Urinary bladder (tissue), 4 donors: Measurements from ENCODE around the gene GTSF1L. TPM values are rescaled to one million over a fixed set of nuclear protein-coding genes. Genes with fewer than 3 reads are reported as not detected.

Experiments used
- DNase-seq: peaks from one replicate; pipeline ENCODE4 v3.0.0-alpha.2; 2015; ENCODE audit errors: extremely low spot score
- H3K27ac ChIP-seq: one replicate; pipeline ENCODE4 v1.5.1; 2013; ENCODE audit warnings: low read depth, mild to moderate bottlenecking, moderate library complexity
- H3K36me3 ChIP-seq: one replicate; pipeline ENCODE4 v1.6.1; 2013; ENCODE audit warnings: mild to moderate bottlenecking, moderate library complexity; ENCODE audit not compliant: insufficient read depth
- H3K4me1 ChIP-seq: one replicate; pipeline ENCODE4 v1.6.1; 2013; ENCODE audit warnings: mild to moderate bottlenecking, moderate library complexity; ENCODE audit not compliant: insufficient read depth
- H3K4me3 ChIP-seq: one replicate; pipeline ENCODE4 v1.5.1; 2013; ENCODE audit warnings: low read depth, low read length
- WGBS: extraction: QIAGEN DNeasy Blood & Tissue Kit; methylation state at CpG from one replicate; pipeline ENCODE4 v1.1.7; 2013; 5-methylcytosine and 5-hydroxymethylcytosine counted together
- polyA plus RNA-seq: library from polyadenylated mRNA; stranded (reverse); fragments of 200-250 nt; gene quantifications from one replicate; pipeline ENCODE4 v1.2.3, GENCODE V29; 2013
- total RNA-seq: library from RNA; depleted of rRNA; stranded (reverse); fragments of >200 nt; gene quantifications from one replicate; pipeline ENCODE4 v1.2.3, GENCODE V29; 2014
- donor health status: healthy with polysubstance abuse.
- donor health status: healthy.

GTSF1L gene
- total and polyA plus RNA-seq, 2 donors, result not detected

GRCh38 chr20:43752561-43753301, 25.9 kb upstream of the GTSF1L start:
- H3K4me3 ChIP-seq, result no peak overlapping the region
- DNase-seq, result no peak
- WGBS, result 80% methylated on average over 13 of the region's 13 CpGs
- H3K36me3 ChIP-seq, result no peaks in the 10 kb centered on the region
- no peak overlapping the region for H3K27ac ChIP-seq
- no peaks in the 10 kb centered on the region for H3K4me1 ChIP-seq

GRCh38 chr20:43752051-43752360, 25.2 kb upstream of the GTSF1L start:
- 84% methylated on average over 4 of the region's 4 CpGs for WGBS
- DNase-seq, result no peak
- Histone ChIP-seq H3K27ac (no peak overlapping the region), H3K4me1 (no peaks in the 10 kb centered on the region), H3K36me3 (no peaks in the 10 kb centered on the region), H3K4me3 (no peak overlapping the region)

GRCh38 chr20:43751167-43752050, 24.6 kb upstream of the GTSF1L start:
- no peak overlapping the region for H3K4me3 ChIP-seq
- DNase-seq, result no peak
- no peaks in the 10 kb centered on the region for H3K36me3 ChIP-seq
- H3K4me1 ChIP-seq, result no peaks in the 10 kb centered on the region
- no peak overlapping the region for H3K27ac ChIP-seq
- 83% methylated on average over 11 of the region's 11 CpGs for WGBS

DNA sequence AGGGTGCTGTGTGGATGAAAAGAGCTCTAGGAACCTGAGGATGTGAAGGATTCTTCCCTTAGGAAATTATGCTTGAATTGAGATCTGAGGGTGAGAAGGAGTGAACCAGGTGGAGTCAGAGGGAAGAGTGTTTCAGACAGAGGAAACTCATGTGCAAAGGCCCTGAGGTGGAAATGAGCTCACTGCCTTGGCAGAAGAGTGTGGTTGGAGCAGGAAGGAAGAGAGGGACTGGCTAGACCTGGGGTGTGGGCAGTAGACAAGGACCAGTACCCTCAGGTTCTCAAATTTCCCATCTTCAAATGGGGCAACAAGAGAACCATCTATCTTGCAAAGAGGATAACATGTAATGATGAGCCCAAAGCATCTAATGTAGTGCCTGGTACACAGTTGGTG, 24.0 kb upstream of the GTSF1L start:
- Histone ChIP-seq H3K4me1 (no peaks in the 10 kb centered on the region), H3K36me3 (no peaks in the 10 kb centered on the region), H3K4me3 (no peak overlapping the region), H3K27ac (no peak overlapping the region)
- no peak for DNase-seq

DNA sequence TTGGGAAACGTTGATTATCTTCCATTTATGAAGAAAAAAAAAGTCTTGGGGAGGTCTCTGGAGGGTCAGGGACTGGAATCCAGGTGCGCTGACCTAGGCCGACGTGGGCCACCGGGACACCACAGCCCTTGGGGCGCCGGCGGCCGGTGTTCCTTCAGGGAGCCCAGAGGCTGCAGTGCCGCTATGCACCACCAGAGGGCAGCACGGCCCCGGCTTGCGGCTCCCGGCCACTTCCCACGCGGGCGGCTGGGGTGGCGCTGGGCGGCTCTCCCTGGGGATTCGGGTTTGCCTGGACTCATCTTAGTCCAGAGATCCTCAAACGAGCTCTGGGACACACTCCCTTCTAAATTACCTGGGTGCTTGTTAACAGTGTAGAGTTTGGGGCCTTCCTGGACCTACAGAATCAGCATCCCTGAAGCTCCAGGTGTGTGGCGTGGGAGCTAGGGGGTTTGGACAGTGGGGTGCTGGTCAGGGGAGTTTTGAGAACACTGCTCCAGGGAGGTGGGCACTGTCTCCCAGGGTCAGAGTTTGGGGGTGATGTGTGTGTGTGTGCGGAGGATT, 23.0 kb upstream of the GTSF1L start:
- 10% methylated on average over 23 of the region's 23 CpGs for WGBS
- no peak for DNase-seq
- H3K4me3 ChIP-seq, result no peak overlapping the region
- H3K27ac ChIP-seq, result no peak overlapping the region
- no peaks in the 10 kb centered on the region for H3K4me1 ChIP-seq
- no peaks in the 10 kb centered on the region for H3K36me3 ChIP-seq

GRCh38 chr20:43748274-43748673, 21.5 kb upstream of the GTSF1L start:
- Histone ChIP-seq H3K4me3 (no peak overlapping the region), H3K36me3 (no peaks in the 10 kb centered on the region), H3K4me1 (no peaks in the 10 kb centered on the region), H3K27ac (no peak overlapping the region)
- no peak for DNase-seq
- 94% methylated on average over 1 of the region's 1 CpG for WGBS

DNA sequence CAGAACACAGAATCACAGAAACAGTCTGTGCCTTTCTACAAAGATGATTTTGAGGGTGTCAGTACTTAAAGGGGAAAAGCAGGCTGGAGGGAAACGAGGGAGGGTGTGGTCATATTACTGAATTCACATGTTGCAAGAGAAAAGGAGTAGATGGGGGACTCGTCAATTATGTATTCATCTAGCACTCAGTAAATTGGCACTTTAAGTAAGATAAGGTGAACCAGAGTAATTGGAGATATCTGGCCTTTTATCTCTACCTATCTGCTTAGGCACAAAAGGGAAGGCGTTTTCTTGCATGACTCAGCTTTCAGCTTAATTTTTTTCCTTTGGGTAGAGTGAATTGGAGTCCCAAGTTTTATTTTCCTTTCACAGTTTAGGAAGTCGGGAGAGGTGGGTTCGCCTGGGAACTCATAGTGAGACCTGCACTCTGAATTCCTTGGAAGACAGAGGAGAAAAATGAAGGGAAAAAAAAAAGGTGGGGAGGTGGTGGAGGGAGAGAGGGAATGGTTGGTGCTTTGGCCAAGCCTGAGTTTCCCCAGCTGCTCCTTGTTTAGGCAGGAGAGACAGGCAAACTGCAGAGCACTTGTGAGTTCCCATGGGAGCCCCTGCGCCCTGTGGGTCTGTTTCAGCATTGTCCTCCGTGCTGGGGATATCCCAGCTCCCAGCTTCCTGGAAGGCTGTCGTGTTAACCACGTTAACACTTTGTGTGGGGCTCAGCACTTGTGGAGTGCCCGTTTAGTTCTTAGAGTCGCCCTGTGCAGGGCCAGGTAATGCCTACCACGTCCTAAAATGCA, 19.7 kb upstream of the GTSF1L start:
- H3K27ac ChIP-seq, result no peak overlapping the region
- H3K36me3 ChIP-seq, result no peaks in the 10 kb centered on the region
- no peaks in the 10 kb centered on the region for H3K4me1 ChIP-seq
- 54% methylated on average over 12 of the region's 12 CpGs for WGBS
- H3K4me3 ChIP-seq, result no peak overlapping the region
- no peak for DNase-seq

GRCh38 chr20:43744966-43745730, 18.3 kb upstream of the GTSF1L start:
- WGBS, result 42% methylated on average over 12 of the region's 12 CpGs
- no peak overlapping the region for H3K27ac ChIP-seq
- no peak overlapping the region for H3K4me3 ChIP-seq
- H3K4me1 ChIP-seq, result no peaks in the 10 kb centered on the region
- no peak for DNase-seq
- H3K36me3 ChIP-seq, result no peaks in the 10 kb centered on the region

DNA sequence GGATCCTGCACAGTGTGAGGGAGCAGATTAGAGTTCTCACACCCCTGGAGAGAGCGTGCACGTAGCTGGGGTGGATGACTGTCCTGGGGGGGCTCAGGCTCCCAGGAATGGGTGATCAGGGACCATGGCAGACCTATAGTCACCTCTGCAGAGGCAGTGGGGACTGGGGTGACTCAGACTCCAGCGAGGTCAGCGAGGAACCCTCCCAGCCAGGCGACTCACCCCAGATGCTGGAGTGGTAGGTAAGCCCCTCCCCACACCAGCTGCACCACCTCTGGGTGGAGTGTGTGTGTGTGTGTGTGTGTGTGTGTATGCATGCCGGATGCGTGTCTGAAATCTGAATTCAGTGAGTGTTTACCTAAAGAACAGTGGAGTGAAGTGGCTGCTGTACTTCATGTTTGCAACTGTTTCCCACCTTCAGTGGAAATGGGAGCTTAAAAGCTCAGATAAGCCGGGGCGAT, 17.4 kb upstream of the GTSF1L start:
- Histone ChIP-seq H3K36me3 (no peaks in the 10 kb centered on the region), H3K4me3 (no peak overlapping the region), H3K27ac (no peak overlapping the region), H3K4me1 (no peaks in the 10 kb centered on the region)
- WGBS, result 59% methylated on average over 9 of the region's 9 CpGs
- no peak for DNase-seq

DNA sequence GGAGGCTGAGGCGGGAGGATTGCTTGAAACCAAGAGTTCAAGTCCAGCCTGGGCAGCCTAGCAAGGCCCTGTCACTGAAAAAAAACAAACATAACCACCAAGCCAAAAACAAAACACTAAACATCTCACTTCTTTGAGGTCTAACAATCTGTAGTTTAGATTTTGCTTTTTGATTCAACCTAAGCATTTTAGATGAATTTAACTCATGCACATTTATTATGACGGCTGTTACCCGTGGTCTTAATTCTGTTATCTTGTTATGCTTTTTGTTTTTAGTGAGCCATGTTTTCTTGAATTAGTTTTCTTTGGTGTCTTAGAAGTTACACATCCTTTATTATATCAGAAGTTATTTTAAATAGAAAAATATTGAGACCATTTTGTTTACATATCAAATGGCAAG, 13.8 kb upstream of the GTSF1L start:
- Histone ChIP-seq H3K4me1 (no peaks in the 10 kb centered on the region), H3K4me3 (no peak overlapping the region), H3K36me3 (no peaks in the 10 kb centered on the region), H3K27ac (no peak overlapping the region)
- WGBS, result 89% methylated on average over 3 of the region's 3 CpGs
- DNase-seq, result no peak

DNA sequence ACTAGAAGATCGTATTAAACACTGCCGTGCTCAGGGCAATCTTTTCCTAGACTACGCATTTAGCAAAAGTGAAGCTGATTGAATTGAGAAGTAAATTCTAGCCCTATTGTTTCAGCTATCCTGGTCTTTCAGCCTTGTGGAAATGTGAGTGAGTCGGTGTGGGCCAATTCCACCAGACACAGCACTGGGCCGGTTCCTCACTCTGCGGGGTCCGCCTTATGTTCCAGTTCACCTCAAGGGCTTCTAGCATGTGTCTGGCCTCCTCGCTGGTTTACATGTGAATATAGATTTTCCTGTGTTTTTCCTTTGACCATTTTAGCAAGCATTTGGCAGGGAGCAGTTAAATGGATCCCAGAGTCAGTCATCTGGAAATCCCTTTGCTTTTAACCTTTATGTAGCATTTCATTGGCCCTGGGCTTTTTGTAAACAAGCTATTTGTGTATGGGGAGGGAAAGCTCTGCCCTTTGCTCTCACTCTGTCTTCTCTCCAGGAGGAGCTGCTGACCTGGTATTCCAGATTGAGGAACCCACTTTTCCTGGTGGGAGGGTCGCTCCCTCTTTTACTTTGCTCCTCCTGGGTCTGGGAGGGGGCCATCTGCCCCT, 12.4 kb upstream of the GTSF1L start:
- no peak overlapping the region for H3K27ac ChIP-seq
- 83% methylated on average over 9 of the region's 9 CpGs for WGBS
- H3K36me3 ChIP-seq, result no peaks in the 10 kb centered on the region
- no peak for DNase-seq
- no peak overlapping the region for H3K4me3 ChIP-seq
- H3K4me1 ChIP-seq, result no peaks in the 10 kb centered on the region

- no peak overlapping the region for H3K27ac ChIP-seq
- H3K36me3 ChIP-seq, result no peaks in the 10 kb centered on the region
- no peaks in the 10 kb centered on the region for H3K4me1 ChIP-seq
- no peak overlapping the region for H3K4me3 ChIP-seq
- 89% methylated on average over 7 of the region's 7 CpGs for WGBS
- DNase-seq, result no peak
Observed at GRCh38 chr20:43737925-43738324, 11.1 kb upstream of the GTSF1L start.
